Endothelial cell of umbilical vein (primary cell): ENCODE data around the gene AHI1. TPM values are rescaled to one million over a fixed set of nuclear protein-coding genes. Genes with fewer than 3 reads are reported as not detected.

Experiments used
- BruUV-seq: library from RNA; stranded (reverse); fragments of 400-500 nt; replicated peaks from 2 replicates; lab custom pipeline; 2021; lab: Mats Ljungman, UMichigan
- CTCF ChIA-PET: fragments of 300-600, 350-600 bp; sonication (Branson Sonifier 250); formaldehyde crosslinking; loops from one replicate; lab custom pipeline; 2021; ENCODE audit warnings: antibody characterized with exemption, inconsistent platforms; lab: Charles Lee
- POLR2A ChIA-PET: fragments of 300-600, 350-600 bp; sonication (Branson Sonifier 250); formaldehyde crosslinking; loops from one replicate; lab custom pipeline; 2021; ENCODE audit warnings: antibody characterized with exemption, inconsistent platforms; lab: Charles Lee
- DNase-seq: peaks from one replicate; pipeline ENCODE4 v3.0.0-alpha.2; 2011; ENCODE audit warnings: low read depth, low spot score
- FAIRE-seq: peaks from 2 replicates; lab custom pipeline; 2011; peaks lifted over from hg19 to GRCh38; lab: Jason Lieb, UNC
- H2AFZ ChIP-seq: 2 replicates; pipeline ENCODE4 v1.6.0; 2012; ENCODE audit warnings: low read depth, low read length, control low read depth, inconsistent platforms
- H3K27ac ChIP-seq: 2 replicates; pipeline ENCODE4 v1.5.1; 2011; ENCODE audit warnings: low read depth, mild to moderate bottlenecking, control low read depth, low read length, moderate library complexity; ENCODE audit not compliant: insufficient read depth
- H3K27me3 ChIP-seq, 2 experiments: 2 replicates each; pipeline versions ENCODE4 v1.6.0 to v1.6.1; 2011; ENCODE audit warnings: low read length in 2 of 2, mixed read lengths in 1 of 2; ENCODE audit not compliant: control insufficient read depth in 2 of 2, insufficient read depth in 2 of 2
- H3K36me3 ChIP-seq, 2 experiments: 2 replicates in 1 of 2; 3 replicates in 1 of 2; pipeline ENCODE4 v1.5.1; 2011; ENCODE audit warnings: low read length in 2 of 2, mild to moderate bottlenecking in 1 of 2, moderate library complexity in 1 of 2; ENCODE audit not compliant: control insufficient read depth in 2 of 2, insufficient read depth in 2 of 2; ENCODE audit errors: extremely low read depth in 1 of 2
- H3K4me1 ChIP-seq: 3 replicates; pipeline ENCODE4 v1.5.1; 2011; ENCODE audit warnings: mild to moderate bottlenecking, low read length; ENCODE audit not compliant: control insufficient read depth, insufficient read depth; ENCODE audit errors: extremely low read depth
- H3K4me2 ChIP-seq: 2 replicates; pipeline ENCODE4 v1.6.1; 2011; ENCODE audit warnings: low read length, control low read depth, mixed read lengths; ENCODE audit not compliant: insufficient read depth
- H3K4me3 ChIP-seq, 3 experiments: fragments of 200-600 bp in 1 of 3; sonication (generic), shearing (Covaris generic) in 1 of 3; replicated peaks in 1 of 3; 2 replicates each; pipeline ENCODE4 v1.5.1; 2011 to 2016; ENCODE audit warnings: control low read depth in 3 of 3, low read length in 3 of 3, mild to moderate bottlenecking in 2 of 3, inconsistent platforms in 1 of 3, low read depth in 1 of 3, moderate library complexity in 1 of 3; ENCODE audit not compliant: insufficient read depth in 1 of 3
- H3K79me2 ChIP-seq: 2 replicates; pipeline ENCODE4 v1.6.0; 2012; ENCODE audit warnings: low read length, inconsistent platforms; ENCODE audit not compliant: control insufficient read depth, insufficient read depth
- H3K9ac ChIP-seq: replicated peaks from 2 replicates; pipeline ENCODE3; 2011; ENCODE audit warnings: low read length, control low read depth; ENCODE audit not compliant: insufficient read depth; ENCODE audit errors: extremely low read depth
- H3K9me1 ChIP-seq: replicated peaks from 3 replicates; pipeline ENCODE4 v1.6.0; 2011; ENCODE audit warnings: mild to moderate bottlenecking, low read length; ENCODE audit not compliant: control insufficient read depth, insufficient read depth; ENCODE audit errors: extremely low read depth
- H3K9me3 ChIP-seq: replicated peaks from 2 replicates; pipeline ENCODE4 v1.5.1; 2012; ENCODE audit warnings: low read length, inconsistent platforms; ENCODE audit not compliant: control insufficient read depth, insufficient read depth
- H4K20me1 ChIP-seq: replicated peaks from 2 replicates; pipeline ENCODE3; 2011; ENCODE audit warnings: mild to moderate bottlenecking, low read length; ENCODE audit not compliant: control insufficient read depth, insufficient read depth; ENCODE audit errors: extremely low read depth
- CTCF ChIP-seq, 2 donors: IDR thresholded peaks; 1 replicate in 1 of 2; 2 replicates in 1 of 2; pipeline ENCODE4 v1.5.1; 2011; ENCODE audit warnings: low read length in 2 of 2, mild to moderate bottlenecking in 2 of 2, moderate library complexity in 2 of 2, control low read depth in 1 of 2, inconsistent platforms in 1 of 2, low read depth in 1 of 2; ENCODE audit not compliant: insufficient read depth in 1 of 2; ENCODE audit errors: extremely low read depth in 1 of 2
- EZH2 ChIP-seq: IDR thresholded peaks from 2 replicates; pipeline ENCODE4 v1.6.1; 2012; ENCODE audit warnings: borderline replicate concordance, low read depth, mild to moderate bottlenecking, moderate library complexity, low read length, inconsistent platforms; ENCODE audit not compliant: severe bottlenecking
- FOS ChIP-seq: IDR thresholded peaks from 2 replicates; pipeline ENCODE4 v1.6.1; 2011; ENCODE audit warnings: mild to moderate bottlenecking, low read length, moderate library complexity, borderline replicate concordance; ENCODE audit not compliant: insufficient read depth
- GATA2 ChIP-seq: IDR thresholded peaks from 2 replicates; pipeline ENCODE4 v1.7.0; 2011; ENCODE audit warnings: low read depth, mild to moderate bottlenecking, moderate library complexity, mixed read lengths, low read length; ENCODE audit not compliant: insufficient read length, insufficient read depth
- JUN ChIP-seq: IDR thresholded peaks from 2 replicates; pipeline ENCODE4 v1.6.1; 2011; ENCODE audit warnings: borderline replicate concordance, low read depth; ENCODE audit not compliant: insufficient read length, insufficient read depth
- MAX ChIP-seq: IDR thresholded peaks from 2 replicates; pipeline ENCODE4 v1.6.1; 2011; ENCODE audit not compliant: insufficient read depth, insufficient read length
- MYC ChIP-seq: IDR thresholded peaks from one replicate; pipeline ENCODE4 v1.6.1; 2011; ENCODE audit warnings: mild to moderate bottlenecking, low read depth, low read length
- POLR2A ChIP-seq: IDR thresholded peaks from 2 replicates; pipeline ENCODE4 v1.6.1; 2012; ENCODE audit warnings: low read depth, mild to moderate bottlenecking, control low read depth, low read length
- POLR2AphosphoS5 ChIP-seq: IDR thresholded peaks from 2 replicates; pipeline ENCODE4 v1.6.1; 2012; ENCODE audit warnings: low read depth, mild to moderate bottlenecking, control low read depth, low read length, moderate library complexity; ENCODE audit not compliant: insufficient read depth
- dilution Hi-C: fragments of 300-500 bp; cut with MboI; formaldehyde crosslinking; loops from one replicate; pipeline ENCODE4 v1.15.0; 2019; ENCODE audit warnings: low sequenced_read_pairs; ENCODE audit not compliant: extremely low pct_ligation_motif_present
- intact Hi-C: fragments of 100-400 bp; cut with micrococcal nuclease; formaldehyde crosslinking; loops from one replicate; pipeline ENCODE4 v1.10.0; 2022
- polyA plus RNA-seq, 4 experiments: library from polyadenylated mRNA; depleted of rRNA in 3 of 4; stranded (reverse) in 3 of 4; unstranded in 1 of 4; fragments of >200 nt; gene quantifications; 2 replicates each; pipeline versions ENCODE4 v1.2.1 to v1.2.3, GENCODE V29; 2011 to 2012; ENCODE audit warnings: missing spikeins in 1 of 4
- total RNA-seq: library from RNA; stranded (reverse); gene quantifications from 2 replicates; pipeline ENCODE4 v1.2.3, GENCODE V29; 2021

Gene AHI1
- total and polyA plus RNA-seq, 2 donors (not counting 3 experiments of a cell fraction or from before 2014, with no cell fraction given), result 5.1 to 20.7 TPM

GRCh38 chr6:135328136-135328535 is 169.4 kb downstream of the AHI1 start:
- Histone ChIP-seq H3K79me2 (no peaks in the 10 kb centered on the region), H2AFZ (no peak overlapping the region), H3K9me3 (no peaks in the 10 kb centered on the region), H3K4me1 (no peaks in the 10 kb centered on the region), H3K36me3 (no peaks in the 10 kb centered on the region), H3K27me3 (no peaks in the 10 kb centered on the region), H3K9ac (no peak overlapping the region), H4K20me1 (no peaks in the 10 kb centered on the region), H3K4me3 (no peak overlapping the region), H3K9me1 (no peaks in the 10 kb centered on the region), H3K4me2 (no peak overlapping the region), H3K27ac (no peak overlapping the region)
- ChIA-PET POLR2A (no interaction called here), CTCF (no interaction called here)
- FAIRE-seq (no peak), DNase-seq (no peak)
- BruUV-seq, result no TSS peak
- dilution Hi-C loops (no loop called here), intact Hi-C loops (no loop called here)
- no peak for TF ChIP-seq GATA2
- no peak for TF ChIP-seq JUN
- TF ChIP-seq EZH2, result no peak
- no peak for TF ChIP-seq FOS
- no peak for TF ChIP-seq POLR2AphosphoS5
- TF ChIP-seq POLR2A, result no peak
- TF ChIP-seq CTCF (IDR thresholded peaks at IDR 0.05; ENCODE audit: extremely low read depth in 1 of 2, insufficient read depth in 1 of 2, low read depth in 1 of 2, low read length in 2 of 2), result no peak
- no peak for TF ChIP-seq MYC
- no peak for TF ChIP-seq MAX
